IPS-11a (cell line): Measurements from ENCODE around the gene ATP6V1F.
"Not testable (repeated sequence)": the region's sequence is repeated elsewhere in the genome, so short reads cannot be mapped to it uniquely, and the experiment has no call there.

Experiments
- H3K4me3 ChIP-seq: one replicate; pipeline ENCODE4 v1.5.1; 2013; ENCODE audit warnings: low read depth, low read length, control low read depth

The ATP6V1F gene

DNA sequence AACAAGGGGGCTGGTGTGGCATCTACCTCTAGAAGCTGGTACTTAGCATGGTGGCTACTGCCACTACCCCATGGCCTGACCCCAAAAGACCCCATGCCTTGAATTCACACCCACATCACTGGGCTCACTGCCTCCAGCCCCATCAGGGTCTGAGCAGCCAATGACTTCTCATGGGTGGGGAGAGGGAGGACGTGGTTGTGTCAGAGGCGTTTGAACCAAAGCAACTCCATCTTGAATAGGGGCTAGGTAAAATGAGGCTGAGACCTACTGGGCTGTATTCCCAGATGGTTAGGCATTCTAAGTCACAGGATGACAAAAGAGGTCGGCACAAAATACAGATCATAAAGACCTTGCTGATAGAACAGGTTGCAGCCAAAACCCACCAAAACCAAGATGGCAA, 32.7 kb downstream of the ATP6V1F start:
- H3K4me3 ChIP-seq, result no peak overlapping the region

DNA sequence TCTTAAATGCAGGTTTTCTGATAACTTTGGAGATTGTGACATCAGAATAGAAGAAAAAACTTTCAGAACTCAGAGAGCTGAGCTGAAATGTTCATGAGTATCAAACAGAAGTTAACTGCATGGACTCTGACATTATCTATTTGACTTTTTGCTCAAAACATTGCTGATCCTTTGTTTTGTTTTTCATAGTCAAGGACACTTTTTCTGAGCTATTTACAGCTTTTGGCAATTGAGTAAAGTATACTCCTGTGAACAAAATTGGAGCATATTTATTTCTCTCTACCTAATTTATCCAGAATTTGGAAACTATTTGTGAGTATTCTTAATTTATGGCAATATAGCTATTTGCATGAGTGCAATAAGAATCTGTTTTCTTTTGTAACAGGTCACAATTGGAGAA, 36.7 kb downstream of the ATP6V1F start:
- H3K4me3 ChIP-seq, result no peak overlapping the region

DNA sequence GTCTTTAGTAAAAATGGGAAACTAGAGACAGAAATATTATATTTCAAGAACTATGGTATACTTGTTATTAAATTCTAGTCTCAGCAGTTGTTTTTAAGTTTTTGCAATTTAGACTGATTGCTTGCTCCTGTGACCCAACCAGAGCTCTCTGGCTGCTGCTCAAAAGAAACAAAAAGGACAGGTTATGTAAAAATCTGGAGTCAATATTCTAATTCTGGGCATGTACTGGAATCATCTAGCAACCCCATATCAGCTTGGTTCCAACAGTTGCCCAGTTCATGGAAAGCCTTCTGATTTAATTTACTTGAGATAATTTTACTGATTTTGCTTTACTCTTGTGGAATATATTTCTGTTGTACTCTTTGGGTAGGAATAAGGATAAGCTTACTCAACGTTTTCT, 37.6 kb downstream of the ATP6V1F start:
- H3K4me3 ChIP-seq, result no peak overlapping the region

DNA sequence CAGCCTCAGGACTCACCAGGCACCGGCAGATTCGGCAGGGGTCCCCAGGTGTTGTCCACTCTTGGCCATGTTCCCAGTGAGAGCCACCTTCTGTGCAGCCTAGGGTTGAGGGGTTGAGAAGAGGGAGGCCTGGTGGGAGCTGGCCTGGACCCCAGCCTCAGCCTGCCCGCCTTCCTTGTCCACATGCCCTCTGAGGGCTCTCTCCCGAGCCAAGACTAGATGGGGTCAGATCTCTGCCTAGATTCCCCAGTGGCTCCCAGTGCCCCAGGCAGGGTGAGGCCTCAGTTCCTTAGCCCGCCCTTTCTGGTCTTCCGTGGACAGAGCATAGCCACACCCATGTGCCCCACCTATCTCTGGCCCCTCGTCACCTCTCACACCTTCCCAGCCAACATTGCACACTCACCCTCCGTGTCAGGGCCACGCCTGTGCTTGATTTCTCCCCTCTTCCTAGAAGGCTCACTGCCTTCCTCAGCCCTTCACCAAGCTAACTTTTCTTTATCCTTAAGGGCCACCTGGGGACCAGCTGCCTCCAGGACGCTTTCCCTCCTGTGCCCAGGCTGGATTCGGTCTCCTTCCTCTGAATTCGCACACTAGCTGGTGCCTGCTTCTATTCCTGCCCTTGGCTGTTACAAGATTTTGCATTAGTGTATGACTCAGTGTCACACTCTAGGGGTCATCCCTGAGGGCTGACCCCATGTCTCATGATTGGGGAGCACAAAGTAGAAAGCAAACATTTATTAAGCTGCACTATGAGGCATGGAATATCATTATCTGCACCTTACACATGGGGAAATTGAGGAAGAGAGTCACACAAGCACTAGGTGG, 40.3 kb downstream of the ATP6V1F start:
- H3K4me3 ChIP-seq, result no peak overlapping the region

DNA sequence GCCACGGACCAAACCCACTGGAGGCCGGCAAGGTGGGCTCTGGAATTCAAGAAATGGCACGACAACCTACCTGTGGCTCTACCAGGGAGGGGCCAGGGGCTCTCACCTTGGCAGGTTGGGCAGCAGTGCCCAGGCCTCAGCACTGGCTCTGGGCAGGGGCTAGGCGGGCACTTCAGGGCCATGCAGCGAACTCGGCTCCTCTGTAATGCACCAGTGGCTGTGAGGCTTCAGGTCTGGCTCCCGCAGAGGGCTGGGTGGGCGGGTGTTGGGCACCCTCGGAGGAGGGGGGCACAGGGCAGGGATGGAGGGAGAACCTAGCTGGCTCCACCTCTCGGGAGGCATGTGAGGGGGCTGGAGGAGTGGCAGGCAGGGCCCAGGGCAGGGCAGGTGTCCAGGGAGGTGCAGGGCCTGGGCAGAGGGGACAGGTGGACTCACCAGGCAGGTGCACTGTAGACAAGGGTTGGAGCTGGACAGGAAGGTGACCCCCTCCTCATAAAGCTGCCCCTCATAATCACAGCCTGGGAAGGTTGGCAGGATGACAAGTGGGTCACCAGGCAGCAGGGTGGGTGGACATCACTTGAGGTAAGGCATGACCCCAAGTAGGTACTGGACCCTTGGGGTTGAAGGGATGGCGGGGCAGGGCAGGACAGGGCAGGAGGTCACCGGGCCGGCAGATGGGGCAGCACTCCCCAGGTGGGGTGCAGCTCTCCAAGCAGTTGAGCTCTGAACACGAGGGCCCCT, 41.1 kb downstream of the ATP6V1F start:
- no peak overlapping the region for H3K4me3 ChIP-seq

DNA sequence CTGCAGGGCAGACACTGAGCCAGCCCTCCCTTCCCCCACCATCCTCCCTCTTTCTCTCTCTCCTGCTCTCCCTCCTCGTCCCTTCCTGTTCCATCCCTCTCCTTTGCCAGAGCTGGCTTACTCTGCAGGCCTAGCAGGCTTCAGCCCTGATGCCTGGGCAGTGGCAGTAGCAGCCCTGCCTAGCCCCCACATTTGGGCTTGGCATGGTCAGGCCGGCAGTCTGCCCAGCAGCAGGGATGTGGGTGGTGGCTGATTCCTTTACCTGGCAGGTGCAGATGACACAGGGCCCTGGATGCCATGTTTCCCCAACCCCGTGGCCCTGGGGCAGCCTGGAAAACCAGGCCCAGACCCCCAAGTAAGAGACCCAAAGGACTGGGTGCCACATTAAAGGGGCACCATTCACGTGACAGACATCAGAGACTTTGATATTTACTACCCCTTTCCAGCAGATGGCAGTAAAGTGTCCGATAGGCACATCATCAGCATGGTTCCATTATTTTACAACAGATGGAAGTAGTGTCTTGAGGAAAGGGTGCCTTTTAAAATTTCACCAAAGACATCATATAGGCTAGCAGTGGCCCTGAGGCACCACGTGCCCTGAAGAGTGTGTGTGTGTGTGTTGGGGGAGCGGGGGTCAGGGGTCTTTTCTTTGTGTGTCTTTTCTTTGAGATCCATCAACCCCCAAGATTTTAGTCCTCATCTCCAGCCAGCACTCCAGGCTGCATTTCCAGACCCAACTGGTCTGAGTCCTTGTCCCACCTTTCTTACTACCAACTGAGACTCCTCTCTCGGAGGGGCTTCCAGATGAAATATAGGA, 41.9 kb downstream of the ATP6V1F start:
- H3K4me3 ChIP-seq, result no peak overlapping the region

DNA sequence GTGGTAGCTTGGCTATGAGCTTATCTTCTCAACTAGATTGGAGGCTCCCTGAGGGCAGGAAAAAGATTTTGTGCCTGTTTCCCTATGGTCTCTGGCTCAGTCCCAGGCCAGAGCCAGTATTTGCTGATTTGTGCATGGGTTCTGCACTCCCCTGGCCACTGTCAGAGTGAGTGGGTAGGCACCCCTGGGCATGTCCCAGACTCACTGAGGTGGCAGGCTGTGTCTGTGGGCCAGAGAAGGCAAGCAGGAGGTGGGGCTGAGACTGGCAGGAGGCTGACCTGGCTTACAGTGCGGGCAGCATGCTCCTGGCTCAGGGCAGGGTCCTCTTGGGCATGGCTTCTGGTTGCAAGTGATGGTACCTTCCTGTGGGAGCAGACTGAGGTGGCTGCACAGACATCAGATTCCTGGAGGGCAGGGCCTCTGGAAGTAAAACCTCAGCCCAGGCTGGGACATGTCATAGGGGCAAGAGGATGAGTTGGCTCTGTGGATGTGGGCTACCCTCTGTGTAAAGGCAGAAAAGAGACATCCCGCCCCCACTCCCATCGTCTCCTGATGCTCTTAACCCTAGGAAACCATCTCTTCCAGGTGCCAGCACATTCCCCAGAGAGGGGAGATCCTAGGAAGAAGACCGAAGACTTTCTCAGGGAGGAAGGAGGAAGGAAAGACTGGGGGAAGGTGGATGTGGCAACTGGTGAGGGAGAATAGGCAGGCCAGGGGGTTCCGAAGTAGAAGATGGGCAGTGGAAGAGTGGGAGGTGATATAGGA, 43.5 kb downstream of the ATP6V1F start:
- H3K4me3 ChIP-seq, result no peak overlapping the region

DNA sequence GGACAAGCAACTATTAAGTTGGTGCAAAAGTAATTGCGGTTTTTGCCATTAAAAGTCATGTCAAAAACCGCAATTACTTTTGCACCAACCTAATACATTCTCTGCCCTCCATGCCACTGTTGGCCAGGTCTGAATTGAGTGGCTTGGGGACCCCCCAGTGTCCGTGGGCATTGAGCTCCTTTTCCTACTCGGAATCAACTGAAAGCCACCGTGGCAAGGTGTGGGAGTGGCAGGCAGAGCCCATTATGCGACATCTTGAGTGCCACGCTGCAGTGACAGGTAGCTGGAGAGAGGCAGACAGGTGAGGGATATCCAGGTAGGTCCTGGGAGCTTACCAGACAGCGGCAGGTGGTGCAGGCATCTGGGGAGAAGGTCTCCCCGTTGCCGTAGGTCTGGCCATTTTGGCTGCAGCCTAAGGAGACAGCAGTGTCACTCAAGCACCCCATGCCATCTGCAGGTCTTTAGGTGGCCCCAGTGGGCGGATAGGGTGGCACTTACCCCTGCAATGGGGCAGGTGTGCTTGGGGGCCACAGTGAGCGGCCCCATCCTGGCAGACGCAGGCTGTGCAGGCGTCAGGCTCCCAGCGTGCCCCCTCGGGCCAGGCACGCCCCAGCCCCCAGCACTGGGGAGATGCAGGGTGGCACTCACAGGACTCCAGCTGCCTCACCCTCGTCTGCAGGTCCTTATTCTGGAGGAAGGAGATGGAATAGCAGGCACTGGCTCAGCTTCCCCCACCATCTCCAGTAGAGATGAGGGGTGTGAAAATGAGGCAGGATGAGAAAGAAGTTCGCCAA, 44.3 kb downstream of the ATP6V1F start:
- no peak overlapping the region for H3K4me3 ChIP-seq

DNA sequence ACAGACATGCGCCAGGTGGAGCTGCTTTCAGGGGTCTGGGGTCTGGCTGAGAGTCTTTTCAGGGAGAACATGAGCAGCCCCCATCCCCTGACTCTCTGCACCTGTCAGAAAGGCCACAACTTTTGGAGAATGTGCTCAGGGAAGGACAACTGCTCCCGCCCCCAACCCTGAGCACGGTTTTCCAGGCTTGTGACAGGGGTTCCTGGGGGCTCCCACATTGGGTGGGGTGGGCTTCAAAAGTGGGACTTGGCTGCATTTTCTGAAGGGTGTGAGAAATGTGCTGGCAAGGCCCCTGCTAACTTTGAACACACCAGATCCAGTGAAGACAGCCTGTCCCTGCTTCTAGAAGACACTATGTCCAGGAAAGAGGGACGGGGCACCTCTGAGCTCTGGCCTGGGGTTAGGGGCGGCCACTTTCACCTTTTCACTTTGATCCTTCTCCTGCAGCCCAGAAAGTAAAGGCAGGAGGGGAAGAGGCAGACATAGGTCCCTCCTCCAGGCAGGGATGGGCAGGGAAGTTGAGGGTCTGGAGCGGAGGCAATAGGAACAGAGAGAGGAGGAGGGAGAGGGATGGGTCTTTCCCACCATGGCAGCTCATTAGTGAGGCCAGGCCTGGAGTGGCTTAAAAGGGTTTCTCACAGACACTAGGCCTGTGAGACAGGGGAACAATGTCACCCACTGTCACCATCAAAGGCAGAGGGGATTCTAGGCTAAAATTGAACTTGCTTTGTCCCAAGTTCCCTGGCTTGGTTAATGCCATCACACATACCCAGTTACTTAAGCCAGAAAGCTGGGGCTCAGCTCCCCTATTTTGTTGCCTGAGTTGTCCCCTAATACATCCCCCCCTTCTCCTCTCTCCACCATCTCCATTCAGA, 46.3 kb downstream of the ATP6V1F start:
- no peak overlapping the region for H3K4me3 ChIP-seq

DNA sequence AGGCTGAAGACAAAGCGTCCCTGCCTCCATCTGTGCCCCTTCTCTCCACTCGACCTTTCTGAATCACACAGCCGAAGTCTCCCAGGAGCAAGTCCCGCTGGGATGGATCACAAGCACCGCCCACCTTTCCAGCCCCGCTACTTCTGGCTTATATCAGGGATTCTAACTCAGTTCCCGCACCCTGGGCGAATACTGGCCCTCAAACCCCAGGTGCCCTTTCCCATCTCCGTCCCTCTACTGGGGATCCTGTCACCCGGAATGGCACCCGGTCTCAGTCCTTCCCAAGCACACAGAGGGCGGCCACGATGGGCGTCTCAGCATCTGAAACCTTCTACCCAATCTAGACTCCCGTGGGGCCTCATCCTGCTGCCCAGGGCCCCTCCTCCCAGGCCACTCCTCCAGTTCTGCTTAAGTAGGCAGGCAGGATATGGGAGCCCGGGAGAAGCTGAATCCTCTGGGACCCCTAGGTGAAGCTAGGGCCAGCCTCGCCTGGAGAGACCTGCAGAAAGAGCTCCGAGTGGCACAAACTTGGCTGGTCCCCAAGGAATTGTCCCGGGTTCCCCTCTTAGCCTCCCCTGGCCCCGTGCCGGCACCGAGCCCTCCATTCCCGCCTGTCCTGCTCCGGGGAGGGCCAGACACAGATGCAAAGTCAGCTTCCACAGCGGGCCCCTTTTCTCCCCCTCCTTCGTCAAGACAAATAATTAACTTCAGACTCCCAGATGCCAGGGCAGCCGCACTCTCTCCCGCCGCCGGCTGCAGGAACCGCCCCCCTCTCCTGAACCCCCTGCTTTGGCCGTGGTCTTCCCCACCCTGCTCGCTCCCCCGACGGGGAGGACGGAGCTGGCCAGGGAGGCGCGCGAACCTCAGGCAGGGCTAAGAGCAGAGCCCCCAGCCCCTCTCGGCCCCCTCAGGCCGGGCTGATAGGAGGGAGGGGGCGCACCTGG, 47.2 kb downstream of the ATP6V1F start:
- H3K4me3 ChIP-seq, result peak overlapping the region; percentile 44

DNA sequence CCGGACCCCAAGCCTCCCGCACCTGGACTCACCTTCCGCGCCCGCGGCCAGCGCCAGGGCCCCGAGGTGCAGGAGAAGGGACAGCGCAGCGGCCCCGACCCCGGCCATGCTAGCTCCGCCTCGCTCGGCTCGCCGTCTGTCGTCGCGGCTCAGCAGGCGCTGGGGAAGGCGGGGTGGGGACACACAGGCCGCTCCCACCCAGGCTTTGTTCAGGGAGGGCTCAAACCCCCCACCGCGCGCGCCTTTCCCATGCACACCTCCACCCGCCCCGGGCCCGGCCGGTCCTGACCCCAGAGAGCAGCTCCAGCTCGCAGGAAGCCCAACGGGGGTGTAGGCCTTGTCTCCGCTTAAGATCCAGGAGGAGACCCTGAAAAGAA, 47.9 kb downstream of the ATP6V1F start, which contains the start of gene KCP:
TSS of gene KCP (minus strand) at position 141 of the 377 bp plus-strand sequence. CDS start at position 108, 33 bp downstream.
- peak within 1 kb of the TSS; percentile 44 for H3K4me3 ChIP-seq

DNA sequence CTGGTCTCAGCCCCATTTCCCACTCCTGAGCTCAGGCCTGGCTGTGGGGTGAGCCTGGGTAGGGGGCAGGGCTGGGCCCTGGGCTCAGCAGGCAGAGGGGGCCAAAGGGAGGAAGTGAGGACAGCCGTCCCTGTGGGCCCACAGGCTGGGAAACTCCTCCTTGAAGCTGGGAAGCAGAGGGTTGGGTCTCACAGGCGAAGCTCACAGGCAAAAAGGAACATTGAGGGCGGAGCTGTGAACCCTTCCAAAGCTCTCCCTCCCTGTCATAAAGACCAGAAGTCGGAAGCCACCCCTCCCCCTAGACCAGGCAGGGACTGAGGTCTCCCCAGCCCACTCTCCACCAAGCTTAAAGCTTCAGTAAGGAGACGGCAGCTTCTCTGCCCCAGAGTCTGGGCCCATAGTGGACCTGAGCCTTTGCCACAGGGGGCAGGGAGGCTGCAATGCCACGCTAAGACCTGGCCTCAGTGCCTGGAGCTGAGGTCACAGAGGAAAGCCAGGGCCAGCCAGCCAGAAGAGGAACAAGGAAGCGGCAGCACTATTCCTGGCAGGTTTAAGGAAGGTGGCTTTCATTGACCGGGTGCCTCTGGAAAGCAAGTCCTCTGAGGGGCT, 48.9 kb downstream of the ATP6V1F start:
- no peak overlapping the region for H3K4me3 ChIP-seq

DNA sequence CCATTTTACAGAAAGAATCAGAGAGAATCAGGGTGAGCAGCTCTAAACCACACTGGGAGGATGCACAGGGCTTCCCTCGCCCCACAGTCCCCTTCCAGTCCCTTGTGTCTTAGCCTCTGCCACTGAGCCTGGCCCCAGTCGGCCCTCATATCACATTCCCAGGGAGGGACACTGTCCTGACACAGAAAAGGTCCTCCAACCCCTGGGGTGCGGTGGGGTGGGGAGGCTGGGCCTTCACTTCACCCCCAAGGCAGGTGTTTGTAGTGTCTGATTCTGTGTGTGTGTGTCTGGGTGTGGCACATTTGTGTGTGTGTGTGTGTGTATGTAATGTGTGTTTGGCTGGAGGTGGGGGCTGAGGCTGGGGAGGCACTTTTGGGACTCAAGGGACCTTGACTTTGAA, 49.6 kb downstream of the ATP6V1F start:
- no peak overlapping the region for H3K4me3 ChIP-seq

DNA sequence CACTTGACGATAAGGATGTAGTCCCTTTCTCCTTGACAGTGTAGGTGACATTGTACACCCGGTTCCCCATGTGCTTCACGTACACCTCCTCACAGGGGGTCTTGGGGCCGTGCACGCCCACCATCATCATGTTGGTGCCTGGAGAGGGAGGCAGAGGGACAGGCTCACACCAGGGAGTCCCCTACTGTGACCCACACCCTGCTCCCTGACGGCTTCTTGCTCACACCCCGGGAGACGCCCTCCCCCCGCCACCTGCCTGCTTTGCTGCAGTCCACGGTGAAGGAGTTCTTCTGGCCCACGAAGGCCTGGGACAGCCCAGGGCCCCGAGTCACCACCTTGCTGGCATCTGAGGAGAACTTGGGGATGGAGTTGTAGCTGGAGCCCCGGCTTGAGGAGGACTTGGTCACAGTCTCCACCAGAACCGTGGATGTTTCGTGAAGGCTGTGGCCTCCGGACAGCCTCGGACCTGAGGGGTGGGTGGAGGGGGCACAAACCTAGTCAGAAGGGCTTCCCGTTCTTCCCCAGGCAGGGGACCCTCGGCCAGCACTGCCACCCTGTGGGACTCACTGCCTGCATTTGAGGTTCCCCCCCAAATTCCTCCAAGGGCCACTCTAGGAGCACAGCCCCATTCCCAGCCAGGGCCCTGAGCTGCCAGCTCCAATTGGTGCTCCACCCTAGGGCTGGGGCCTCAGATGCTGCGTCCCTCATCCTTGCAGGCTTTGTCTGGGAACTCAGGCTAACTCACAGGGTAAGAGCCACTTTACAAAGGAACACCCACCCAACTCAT, 50.2 kb downstream of the ATP6V1F start:
- H3K4me3 ChIP-seq, result not testable (repeated sequence)

DNA sequence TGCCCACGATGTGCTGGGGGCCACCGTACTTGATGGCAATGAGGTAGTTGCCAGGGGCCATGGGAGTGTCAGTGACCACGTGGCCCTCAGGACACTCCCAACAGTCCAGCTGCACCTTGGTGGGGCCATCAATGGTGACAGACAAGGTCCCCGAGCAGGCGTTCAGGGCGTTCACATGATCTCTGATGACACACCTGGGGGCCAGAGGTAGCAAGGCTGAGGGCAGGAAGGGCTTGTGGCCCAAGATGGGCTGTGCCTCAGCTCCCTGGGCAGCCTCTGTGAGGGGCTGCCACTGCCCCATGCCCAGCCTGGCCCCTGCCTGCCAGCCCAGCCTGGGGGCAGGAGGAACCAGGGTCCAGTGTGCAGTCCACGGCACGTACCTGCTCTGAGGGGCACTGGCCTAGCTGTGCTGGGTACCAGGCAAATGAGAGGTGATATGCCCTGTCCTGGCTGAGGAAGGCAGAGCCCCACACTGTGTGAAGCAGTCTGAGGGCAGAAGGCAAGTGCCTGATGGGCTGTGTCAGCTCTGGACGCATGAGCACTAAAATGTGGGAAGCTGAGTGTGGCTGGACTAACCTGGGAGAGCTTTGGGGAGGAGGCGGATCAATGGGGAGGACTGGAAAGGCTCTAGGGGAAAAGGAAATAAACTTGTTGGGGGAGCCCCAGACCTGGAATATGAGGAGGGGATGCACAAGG, 51.4 kb downstream of the ATP6V1F start:
- no peak overlapping the region for H3K4me3 ChIP-seq

DNA sequence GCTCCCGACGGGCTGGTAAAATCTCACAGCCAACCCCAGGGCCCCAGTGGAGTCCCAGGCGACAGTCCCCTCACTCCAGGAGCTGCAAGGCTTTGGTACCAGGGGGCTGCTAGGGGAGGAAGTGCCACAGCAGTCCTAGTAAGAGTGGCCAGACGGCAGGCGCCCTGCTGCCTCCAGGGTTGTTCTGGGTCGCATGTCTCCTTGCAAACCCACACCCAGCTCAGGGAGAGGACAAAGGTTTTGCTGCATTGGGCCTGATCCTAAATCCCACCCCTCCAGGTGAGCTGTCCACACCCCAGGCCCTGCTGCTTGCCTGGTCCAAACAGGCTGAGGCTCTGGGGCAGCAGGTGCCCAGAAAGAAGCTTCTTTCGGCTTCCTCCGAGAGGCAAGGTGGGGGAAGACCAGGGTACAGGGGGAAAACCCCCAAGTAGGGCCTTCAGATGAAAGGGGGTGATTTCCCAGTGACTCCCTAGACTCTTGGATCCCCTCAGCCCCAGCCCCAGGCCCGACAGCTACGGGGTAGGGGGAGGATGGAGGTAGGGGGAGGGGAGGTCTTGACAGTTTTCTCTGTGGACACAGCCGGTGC, 52.0 kb downstream of the ATP6V1F start:
- H3K4me3 ChIP-seq, result no peak overlapping the region
